Liver (tissue), 9 donors: ENCODE data around the gene SLC7A6. TPM values are rescaled to one million over a fixed set of nuclear protein-coding genes. Genes with fewer than 3 reads are reported as not detected.

Experiments used
- DNase-seq: peaks from one replicate; pipeline ENCODE4 v3.0.0-alpha.2; 2017; ENCODE audit warnings: low spot score
- H3K27ac ChIP-seq, 2 donors: one replicate each; pipeline ENCODE4 v1.7.0; 2013; ENCODE audit warnings: inconsistent platforms in 2 of 2, low read length in 2 of 2, control low read depth in 1 of 2, low read depth in 1 of 2, mild to moderate bottlenecking in 1 of 2
- H3K27me3 ChIP-seq, 4 donors: one replicate each; pipeline versions ENCODE4 v1.6.1 to v1.7.0; 2013; ENCODE audit warnings: low read length in 3 of 4, inconsistent platforms in 1 of 4, mild to moderate bottlenecking in 1 of 4, moderate library complexity in 1 of 4; ENCODE audit not compliant: control insufficient read depth in 4 of 4, insufficient read depth in 4 of 4
- H3K36me3 ChIP-seq, 4 donors: one replicate each; pipeline versions ENCODE4 v1.6.1 to v1.7.0; 2013; ENCODE audit warnings: low read length in 3 of 4, mild to moderate bottlenecking in 3 of 4, low read depth in 1 of 4, moderate library complexity in 1 of 4; ENCODE audit not compliant: control insufficient read depth in 4 of 4, insufficient read depth in 3 of 4
- H3K4me1 ChIP-seq, 4 donors: one replicate each; pipeline versions ENCODE4 v1.6.1 to v1.7.0; 2013; ENCODE audit warnings: low read length in 3 of 4, mild to moderate bottlenecking in 3 of 4, moderate library complexity in 1 of 4; ENCODE audit not compliant: control insufficient read depth in 4 of 4, insufficient read depth in 4 of 4
- H3K4me3 ChIP-seq, 3 donors: one replicate each; pipeline versions ENCODE4 v1.6.1 to v1.7.0; 2013; ENCODE audit warnings: low read length in 3 of 3, control low read depth in 1 of 3, low read depth in 1 of 3, mild to moderate bottlenecking in 1 of 3
- H3K9ac ChIP-seq, 2 donors: one replicate each; pipeline ENCODE4 v1.7.0; 2013; ENCODE audit warnings: low read length in 2 of 2, mild to moderate bottlenecking in 2 of 2, moderate library complexity in 2 of 2, control low read depth in 1 of 2, low read depth in 1 of 2
- H3K9me3 ChIP-seq, 4 donors: one replicate each; pipeline versions ENCODE4 v1.6.1 to v1.7.0; 2013; ENCODE audit warnings: low read length in 3 of 4; ENCODE audit not compliant: control insufficient read depth in 4 of 4
- EGR1 ChIP-seq, 2 donors: IDR thresholded peaks; 2 replicates each; pipeline ENCODE4 v1.6.1; 2016 to 2018; ENCODE audit warnings: antibody characterized with exemption in 2 of 2, low read depth in 2 of 2
- FOXA1 ChIP-seq: IDR thresholded peaks from 2 replicates; pipeline ENCODE4 v1.6.1; 2016; ENCODE audit warnings: antibody characterized with exemption
- FOXA2 ChIP-seq: IDR thresholded peaks from 2 replicates; pipeline ENCODE4 v1.6.1; 2016; ENCODE audit warnings: antibody characterized with exemption
- GABPA ChIP-seq, 2 donors: IDR thresholded peaks in 1 of 2; conservative IDR thresholded peaks in 1 of 2; 2 replicates each; pipeline ENCODE4 v1.6.1; 2016; ENCODE audit warnings: antibody characterized with exemption in 2 of 2, mild to moderate bottlenecking in 1 of 2, moderate library complexity in 1 of 2
- HNF4A ChIP-seq, 2 donors: conservative IDR thresholded peaks; 2 replicates each; pipeline ENCODE4 v1.6.1; 2016; ENCODE audit warnings: antibody characterized with exemption in 2 of 2, mild to moderate bottlenecking in 2 of 2
- HNF4G ChIP-seq: IDR thresholded peaks from 2 replicates; pipeline ENCODE4 v1.6.1; 2016; ENCODE audit warnings: antibody characterized with exemption
- JUND ChIP-seq, 2 donors: IDR thresholded peaks; 2 replicates each; pipeline ENCODE4 v1.6.1; 2016; ENCODE audit warnings: antibody characterized with exemption in 2 of 2
- NR2F2 ChIP-seq: IDR thresholded peaks from 2 replicates; pipeline ENCODE4 v1.6.1; 2016; ENCODE audit warnings: antibody characterized with exemption
- RAD21 ChIP-seq, 2 donors: IDR thresholded peaks; 2 replicates each; pipeline ENCODE4 v1.6.1; 2016; ENCODE audit warnings: antibody characterized with exemption in 2 of 2, mild to moderate bottlenecking in 2 of 2
- RXRA ChIP-seq, 2 donors: IDR thresholded peaks; 2 replicates each; pipeline ENCODE4 v1.6.1; 2017 to 2018; ENCODE audit warnings: antibody characterized with exemption in 2 of 2, mild to moderate bottlenecking in 1 of 2
- SP1 ChIP-seq: IDR thresholded peaks from 2 replicates; pipeline ENCODE4 v1.6.1; 2018; ENCODE audit warnings: antibody characterized with exemption, mild to moderate bottlenecking
- TAF1 ChIP-seq: conservative IDR thresholded peaks from 2 replicates; pipeline ENCODE4 v1.6.1; 2016; ENCODE audit warnings: antibody characterized with exemption, mild to moderate bottlenecking
- YY1 ChIP-seq: IDR thresholded peaks from 2 replicates; pipeline ENCODE4 v1.6.1; 2016; ENCODE audit warnings: antibody characterized with exemption, mild to moderate bottlenecking
- WGBS: extraction: QIAGEN DNeasy Blood & Tissue Kit; methylation state at CpG from one replicate; pipeline ENCODE4 v1.1.7; 2013; 5-methylcytosine and 5-hydroxymethylcytosine counted together
- polyA plus RNA-seq, 2 donors: library from polyadenylated mRNA; stranded (reverse) in 1 of 2; unstranded in 1 of 2; fragments of 200-250 nt in 1 of 2; fragments of >200 nt in 1 of 2; fragmentation: Nextera tagmentation in 1 of 2; extraction: Ambion mirVana in 1 of 2; gene quantifications; one replicate each; pipeline versions ENCODE4 v1.2.1 to v1.2.3, GENCODE V29; 2013 to 2015
- total RNA-seq, 2 donors: library from RNA; depleted of rRNA; stranded (reverse); fragments of >200 nt; gene quantifications; one replicate each; pipeline ENCODE4 v1.2.3, GENCODE V29; 2014
- TF ChIP-seq, protein P1 (sequence below): IDR thresholded peaks from 2 replicates; pipeline ENCODE4 v1.6.1; 2016; ENCODE audit warnings: antibody characterized with exemption, mild to moderate bottlenecking
- TF ChIP-seq, protein P2 (sequence below): IDR thresholded peaks from 2 replicates; pipeline ENCODE4 v1.6.1; 2016; ENCODE audit warnings: antibody characterized with exemption
- TF ChIP-seq, protein P3 (sequence below): fragments of 150-350 bp; IDR thresholded peaks from 2 replicates; pipeline ENCODE4 v1.5.1; 2017; ENCODE audit warnings: improper control_type of control experiment, low read depth, low read length; ENCODE audit not compliant: missing input control
- TF ChIP-seq, protein P4 (sequence below): IDR thresholded peaks from 2 replicates; pipeline ENCODE4 v1.6.1; 2016; ENCODE audit warnings: antibody characterized with exemption
- TF ChIP-seq, protein P5 (sequence below): IDR thresholded peaks from 2 replicates; pipeline ENCODE4 v1.6.1; 2016; ENCODE audit warnings: antibody characterized with exemption
- donor health status: healthy.
- donor health status: healthy.
- donor health status: healthy.
- donor health status: healthy.
- donor health status: healthy.

Gene SLC7A6
- total and polyA plus RNA-seq, 4 donors, result 1.2 to 4.9 (median 1.9) TPM

DNA sequence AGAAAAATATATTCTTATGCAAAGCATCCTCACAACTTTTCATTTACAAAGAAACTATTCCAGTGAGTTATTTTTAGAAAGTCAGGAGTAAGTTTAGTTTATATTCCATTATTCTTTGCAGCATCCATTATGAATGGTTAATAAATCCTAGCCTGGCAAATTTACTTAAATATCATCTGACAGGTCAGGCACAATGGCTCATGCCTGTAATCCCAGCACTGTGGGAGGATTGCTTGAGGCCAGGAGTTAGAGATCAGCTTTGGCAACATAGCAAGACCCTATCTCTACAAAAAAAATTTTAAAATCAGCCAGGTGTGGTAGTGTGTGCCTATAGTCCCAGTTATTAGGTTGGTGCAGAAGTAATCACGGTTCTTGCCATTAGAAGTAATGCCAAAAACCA, 41.3 kb upstream of the SLC7A6 start:
- Histone ChIP-seq H3K4me1 (peaks cover 12 to 26% (median 20%) of the 10 kb centered on the region in 4 donors), H3K27ac (no peak overlapping the region), H3K9ac (no peak overlapping the region), H3K4me3 (no peak overlapping the region), H3K9me3 (no peaks in the 10 kb centered on the region), H3K36me3 (peaks cover 0 to 3% (median 1%) of the 10 kb centered on the region in 4 donors), H3K27me3 (no peaks in the 10 kb centered on the region)
- no peak for TF ChIP-seq SP1
- TF ChIP-seq, protein P1, sequence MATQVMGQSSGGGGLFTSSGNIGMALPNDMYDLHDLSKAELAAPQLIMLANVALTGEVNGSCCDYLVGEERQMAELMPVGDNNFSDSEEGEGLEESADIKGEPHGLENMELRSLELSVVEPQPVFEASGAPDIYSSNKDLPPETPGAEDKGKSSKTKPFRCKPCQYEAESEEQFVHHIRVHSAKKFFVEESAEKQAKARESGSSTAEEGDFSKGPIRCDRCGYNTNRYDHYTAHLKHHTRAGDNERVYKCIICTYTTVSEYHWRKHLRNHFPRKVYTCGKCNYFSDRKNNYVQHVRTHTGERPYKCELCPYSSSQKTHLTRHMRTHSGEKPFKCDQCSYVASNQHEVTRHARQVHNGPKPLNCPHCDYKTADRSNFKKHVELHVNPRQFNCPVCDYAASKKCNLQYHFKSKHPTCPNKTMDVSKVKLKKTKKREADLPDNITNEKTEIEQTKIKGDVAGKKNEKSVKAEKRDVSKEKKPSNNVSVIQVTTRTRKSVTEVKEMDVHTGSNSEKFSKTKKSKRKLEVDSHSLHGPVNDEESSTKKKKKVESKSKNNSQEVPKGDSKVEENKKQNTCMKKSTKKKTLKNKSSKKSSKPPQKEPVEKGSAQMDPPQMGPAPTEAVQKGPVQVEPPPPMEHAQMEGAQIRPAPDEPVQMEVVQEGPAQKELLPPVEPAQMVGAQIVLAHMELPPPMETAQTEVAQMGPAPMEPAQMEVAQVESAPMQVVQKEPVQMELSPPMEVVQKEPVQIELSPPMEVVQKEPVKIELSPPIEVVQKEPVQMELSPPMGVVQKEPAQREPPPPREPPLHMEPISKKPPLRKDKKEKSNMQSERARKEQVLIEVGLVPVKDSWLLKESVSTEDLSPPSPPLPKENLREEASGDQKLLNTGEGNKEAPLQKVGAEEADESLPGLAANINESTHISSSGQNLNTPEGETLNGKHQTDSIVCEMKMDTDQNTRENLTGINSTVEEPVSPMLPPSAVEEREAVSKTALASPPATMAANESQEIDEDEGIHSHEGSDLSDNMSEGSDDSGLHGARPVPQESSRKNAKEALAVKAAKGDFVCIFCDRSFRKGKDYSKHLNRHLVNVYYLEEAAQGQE, result no peak
- TF ChIP-seq, protein P2, sequence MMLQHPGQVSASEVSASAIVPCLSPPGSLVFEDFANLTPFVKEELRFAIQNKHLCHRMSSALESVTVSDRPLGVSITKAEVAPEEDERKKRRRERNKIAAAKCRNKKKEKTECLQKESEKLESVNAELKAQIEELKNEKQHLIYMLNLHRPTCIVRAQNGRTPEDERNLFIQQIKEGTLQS, result no peak
- no peak for TF ChIP-seq HNF4G
- TF ChIP-seq YY1, result no peak
- TF ChIP-seq RXRA (IDR thresholded peaks at IDR 0.05), result no peak
- TF ChIP-seq RAD21 (IDR thresholded peaks at IDR 0.05), result no peak
- no peak for TF ChIP-seq NR2F2
- no peak for TF ChIP-seq FOXA2
- TF ChIP-seq, protein P3, sequence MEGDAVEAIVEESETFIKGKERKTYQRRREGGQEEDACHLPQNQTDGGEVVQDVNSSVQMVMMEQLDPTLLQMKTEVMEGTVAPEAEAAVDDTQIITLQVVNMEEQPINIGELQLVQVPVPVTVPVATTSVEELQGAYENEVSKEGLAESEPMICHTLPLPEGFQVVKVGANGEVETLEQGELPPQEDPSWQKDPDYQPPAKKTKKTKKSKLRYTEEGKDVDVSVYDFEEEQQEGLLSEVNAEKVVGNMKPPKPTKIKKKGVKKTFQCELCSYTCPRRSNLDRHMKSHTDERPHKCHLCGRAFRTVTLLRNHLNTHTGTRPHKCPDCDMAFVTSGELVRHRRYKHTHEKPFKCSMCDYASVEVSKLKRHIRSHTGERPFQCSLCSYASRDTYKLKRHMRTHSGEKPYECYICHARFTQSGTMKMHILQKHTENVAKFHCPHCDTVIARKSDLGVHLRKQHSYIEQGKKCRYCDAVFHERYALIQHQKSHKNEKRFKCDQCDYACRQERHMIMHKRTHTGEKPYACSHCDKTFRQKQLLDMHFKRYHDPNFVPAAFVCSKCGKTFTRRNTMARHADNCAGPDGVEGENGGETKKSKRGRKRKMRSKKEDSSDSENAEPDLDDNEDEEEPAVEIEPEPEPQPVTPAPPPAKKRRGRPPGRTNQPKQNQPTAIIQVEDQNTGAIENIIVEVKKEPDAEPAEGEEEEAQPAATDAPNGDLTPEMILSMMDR, result no peak
- 84% methylated on average over 1 of the region's 1 CpG for WGBS
- no peak for DNase-seq

DNA sequence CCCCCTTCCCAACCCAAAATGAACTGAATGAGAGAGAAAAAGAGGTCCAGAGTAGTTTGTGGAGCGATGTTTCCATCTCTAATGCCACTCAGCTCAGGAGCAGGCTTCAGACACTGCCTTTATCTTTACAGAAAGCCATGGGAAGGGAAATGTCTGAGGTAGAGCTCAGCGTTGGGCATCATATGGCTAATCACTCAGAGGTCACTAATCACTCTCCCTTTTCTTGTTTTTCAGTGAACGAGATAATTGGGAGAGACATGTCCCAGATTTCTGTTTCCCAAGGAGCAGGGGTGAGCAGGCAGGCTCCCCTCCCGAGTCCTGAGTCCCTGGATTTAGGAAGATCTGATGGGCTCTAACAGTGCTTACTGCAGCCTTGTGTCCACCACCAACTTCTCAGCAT, 38.2 kb upstream of the SLC7A6 start:
- Histone ChIP-seq H3K9me3 (no peaks in the 10 kb centered on the region), H3K36me3 (peaks cover 5 to 26% (median 13%) of the 10 kb centered on the region in 4 donors), H3K27me3 (no peaks in the 10 kb centered on the region), H3K4me3 (no peak overlapping the region), H3K9ac (no peak overlapping the region), H3K4me1 (peaks cover 15 to 45% (median 38%) of the 10 kb centered on the region in 4 donors), H3K27ac (no peak overlapping the region)
- 88% methylated on average over 4 of the region's 4 CpGs for WGBS
- no peak for DNase-seq
- no peak for TF ChIP-seq FOXA1
- no peak for TF ChIP-seq EGR1 (IDR thresholded peaks at IDR 0.05; ENCODE audit: low read depth in 2 of 2)
- no peak for TF ChIP-seq RXRA (IDR thresholded peaks at IDR 0.05)
- no peak for TF ChIP-seq HNF4G
- TF ChIP-seq, protein P2, result no peak
- TF ChIP-seq TAF1, result no peak
- no peak for TF ChIP-seq HNF4A (conservative IDR thresholded peaks at IDR 0.05)
- TF ChIP-seq, protein P4, sequence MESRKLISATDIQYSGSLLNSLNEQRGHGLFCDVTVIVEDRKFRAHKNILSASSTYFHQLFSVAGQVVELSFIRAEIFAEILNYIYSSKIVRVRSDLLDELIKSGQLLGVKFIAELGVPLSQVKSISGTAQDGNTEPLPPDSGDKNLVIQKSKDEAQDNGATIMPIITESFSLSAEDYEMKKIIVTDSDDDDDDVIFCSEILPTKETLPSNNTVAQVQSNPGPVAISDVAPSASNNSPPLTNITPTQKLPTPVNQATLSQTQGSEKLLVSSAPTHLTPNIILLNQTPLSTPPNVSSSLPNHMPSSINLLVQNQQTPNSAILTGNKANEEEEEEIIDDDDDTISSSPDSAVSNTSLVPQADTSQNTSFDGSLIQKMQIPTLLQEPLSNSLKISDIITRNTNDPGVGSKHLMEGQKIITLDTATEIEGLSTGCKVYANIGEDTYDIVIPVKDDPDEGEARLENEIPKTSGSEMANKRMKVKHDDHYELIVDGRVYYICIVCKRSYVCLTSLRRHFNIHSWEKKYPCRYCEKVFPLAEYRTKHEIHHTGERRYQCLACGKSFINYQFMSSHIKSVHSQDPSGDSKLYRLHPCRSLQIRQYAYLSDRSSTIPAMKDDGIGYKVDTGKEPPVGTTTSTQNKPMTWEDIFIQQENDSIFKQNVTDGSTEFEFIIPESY, result no peak
- TF ChIP-seq, protein P3, result no peak
- no peak for TF ChIP-seq FOXA2
- TF ChIP-seq, protein P1, result no peak
- TF ChIP-seq GABPA (IDR thresholded peaks at IDR 0.05 in 1 of 2, conservative IDR thresholded peaks at IDR 0.05 in 1 of 2), result no peak
- TF ChIP-seq YY1, result no peak
- TF ChIP-seq, protein P5, sequence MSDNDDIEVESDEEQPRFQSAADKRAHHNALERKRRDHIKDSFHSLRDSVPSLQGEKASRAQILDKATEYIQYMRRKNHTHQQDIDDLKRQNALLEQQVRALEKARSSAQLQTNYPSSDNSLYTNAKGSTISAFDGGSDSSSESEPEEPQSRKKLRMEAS, result no peak
- no peak for TF ChIP-seq SP1
- TF ChIP-seq RAD21 (IDR thresholded peaks at IDR 0.05), result no peak
- TF ChIP-seq JUND (IDR thresholded peaks at IDR 0.05), result no peak
